Neural cell (in vitro differentiated cells): Measurements from ENCODE around the gene ADTRP.

ENCODE experiments used
- EP300 ChIP-seq: fragments of 450-650 bp; conservative IDR thresholded peaks from 2 replicates; pipeline ENCODE4 v1.6.1; 2014; ENCODE audit warnings: antibody characterized with exemption, mild to moderate bottlenecking, moderate library complexity; ENCODE audit not compliant: poor library complexity, severe bottlenecking
- EZH2 ChIP-seq: fragments of 200-600, 300-800 bp; shearing (Covaris generic), sonication (generic); IDR thresholded peaks from 2 replicates; pipeline ENCODE4 v1.6.1; 2014; ENCODE audit warnings: antibody characterized with exemption, low read length, borderline replicate concordance, mild to moderate bottlenecking; ENCODE audit not compliant: insufficient read depth, poor library complexity, severe bottlenecking
- RAD21 ChIP-seq: fragments of 450-650 bp; conservative IDR thresholded peaks from 2 replicates; pipeline ENCODE4 v1.6.1; 2014; ENCODE audit warnings: antibody characterized with exemption, mild to moderate bottlenecking, moderate library complexity
- REST ChIP-seq: IDR thresholded peaks from 2 replicates; pipeline ENCODE4 v1.6.1; 2012; ENCODE audit warnings: borderline replicate concordance
- TAF1 ChIP-seq: IDR thresholded peaks from 2 replicates; pipeline ENCODE4 v1.6.1; 2012; ENCODE audit warnings: low read depth
- TF ChIP-seq, protein P1 (sequence below): fragments of 450-650 bp; IDR thresholded peaks from 2 replicates; pipeline ENCODE4 v1.5.1; 2014; ENCODE audit warnings: antibody characterized with exemption, mild to moderate bottlenecking, moderate library complexity; ENCODE audit not compliant: poor library complexity, severe bottlenecking

GRCh38 chr6:11785774-11786579, 7.4 kb upstream of the ADTRP start:
- TF ChIP-seq EZH2 (no peak), TAF1 (no peak), REST (no peak), EP300 (no peak), RAD21 (no peak)
- TF ChIP-seq, protein P1, sequence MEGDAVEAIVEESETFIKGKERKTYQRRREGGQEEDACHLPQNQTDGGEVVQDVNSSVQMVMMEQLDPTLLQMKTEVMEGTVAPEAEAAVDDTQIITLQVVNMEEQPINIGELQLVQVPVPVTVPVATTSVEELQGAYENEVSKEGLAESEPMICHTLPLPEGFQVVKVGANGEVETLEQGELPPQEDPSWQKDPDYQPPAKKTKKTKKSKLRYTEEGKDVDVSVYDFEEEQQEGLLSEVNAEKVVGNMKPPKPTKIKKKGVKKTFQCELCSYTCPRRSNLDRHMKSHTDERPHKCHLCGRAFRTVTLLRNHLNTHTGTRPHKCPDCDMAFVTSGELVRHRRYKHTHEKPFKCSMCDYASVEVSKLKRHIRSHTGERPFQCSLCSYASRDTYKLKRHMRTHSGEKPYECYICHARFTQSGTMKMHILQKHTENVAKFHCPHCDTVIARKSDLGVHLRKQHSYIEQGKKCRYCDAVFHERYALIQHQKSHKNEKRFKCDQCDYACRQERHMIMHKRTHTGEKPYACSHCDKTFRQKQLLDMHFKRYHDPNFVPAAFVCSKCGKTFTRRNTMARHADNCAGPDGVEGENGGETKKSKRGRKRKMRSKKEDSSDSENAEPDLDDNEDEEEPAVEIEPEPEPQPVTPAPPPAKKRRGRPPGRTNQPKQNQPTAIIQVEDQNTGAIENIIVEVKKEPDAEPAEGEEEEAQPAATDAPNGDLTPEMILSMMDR: no peak
